K562 (cell line): ENCODE measurements around the gene CTPS2. TPM values are rescaled to one million over a fixed set of nuclear protein-coding genes. Genes with fewer than 3 reads are reported as not detected.

Source experiments
- ATAC-seq: fragments of 200-7000 bp; cut with Tn5 transposase; 3 replicates; pipeline ENCODE4 v1.9.1; 2020; ENCODE audit warnings: moderate library complexity
- BruUV-seq: library from RNA; stranded (reverse); fragments of 400-500 nt; replicated peaks from 2 replicates; lab custom pipeline; 2021; lab: Mats Ljungman, UMichigan
- CTCF ChIA-PET: fragments of 300-600 bp; formaldehyde crosslinking; extraction: SDS; loops from one replicate; lab custom pipeline; 2021; ENCODE audit warnings: low intra/inter-chr PET ratio; lab: Yijun Ruan, JAX
- POLR2A ChIA-PET: fragments of 300-600, 350-650 bp; sonication (Branson Sonifier 250); formaldehyde crosslinking; extraction: SDS; loops from one replicate; lab custom pipeline; 2021; ENCODE audit warnings: antibody characterized with exemption, inconsistent platforms; lab: Yijun Ruan, JAX
- DNase-seq, 4 experiments: peaks; one replicate each; pipeline versions ENCODE4 v3.0.0 to v3.0.0-alpha.2; 2011 to 2018; ENCODE audit warnings: low spot score in 3 of 4, mixed read lengths in 3 of 4; ENCODE audit errors: extremely low read depth in 1 of 4
- FAIRE-seq: peaks from 2 replicates; lab custom pipeline; 2011; peaks lifted over from hg19 to GRCh38; lab: Jason Lieb, UNC
- H2AFZ ChIP-seq: 2 replicates; pipeline ENCODE4 v1.6.0; 2011; ENCODE audit warnings: low read depth, low read length, control low read depth, inconsistent platforms
- H3K27ac ChIP-seq: fragments of 200-600 bp; 3 replicates; pipeline ENCODE4 v1.8.0; 2011; ENCODE audit warnings: low read depth, mild to moderate bottlenecking, control low read depth, inconsistent platforms, low read length, moderate library complexity, mixed read lengths; ENCODE audit errors: extremely low read depth
- H3K27me3 ChIP-seq, 2 experiments: fragments of 300-600 bp in 1 of 2; 2 replicates in 1 of 2; 3 replicates in 1 of 2; pipeline versions ENCODE4 v1.6.0 to v1.8.0; 2011; ENCODE audit warnings: inconsistent platforms in 2 of 2, low read length in 2 of 2, mild to moderate bottlenecking in 1 of 2, mixed read lengths in 1 of 2, moderate library complexity in 1 of 2; ENCODE audit not compliant: control insufficient read depth in 2 of 2, insufficient read depth in 2 of 2
- H3K36me3 ChIP-seq: fragments of 300-600 bp; 3 replicates; pipeline ENCODE4 v1.8.0; 2011; ENCODE audit warnings: mild to moderate bottlenecking, low read length, inconsistent platforms; ENCODE audit not compliant: control insufficient read depth, insufficient read depth
- H3K4me1 ChIP-seq, 2 experiments: fragments of 200-600 bp in 1 of 2; replicated peaks in 1 of 2; 2 replicates in 1 of 2; 3 replicates in 1 of 2; pipeline versions ENCODE4 v1.5.1 to v1.8.0; 2011; ENCODE audit warnings: inconsistent platforms in 2 of 2, low read length in 2 of 2, mild to moderate bottlenecking in 1 of 2, mixed read lengths in 1 of 2, moderate library complexity in 1 of 2; ENCODE audit not compliant: control insufficient read depth in 2 of 2, insufficient read depth in 2 of 2
- H3K4me2 ChIP-seq: 2 replicates; pipeline ENCODE4 v1.6.1; 2011; ENCODE audit warnings: low read length, control low read depth, inconsistent platforms, mixed read lengths; ENCODE audit not compliant: insufficient read depth
- H3K4me3 ChIP-seq: fragments of 200-600 bp; sonication (generic), shearing (Covaris generic); 2 replicates; pipeline ENCODE4 v1.5.1; 2016; ENCODE audit warnings: control low read depth, inconsistent platforms
- H3K79me2 ChIP-seq: fragments of 200-600 bp; 3 replicates; pipeline ENCODE4 v1.8.0; 2011; ENCODE audit warnings: low read length, inconsistent platforms; ENCODE audit not compliant: control insufficient read depth, insufficient read depth
- H3K9ac ChIP-seq, 2 experiments: 2 replicates each; pipeline versions ENCODE4 v1.6.0 to v1.6.1; 2011; ENCODE audit warnings: low read depth in 2 of 2, low read length in 2 of 2, control low read depth in 1 of 2, inconsistent platforms in 1 of 2, mild to moderate bottlenecking in 1 of 2, mixed read lengths in 1 of 2; ENCODE audit not compliant: insufficient read depth in 1 of 2
- H3K9me1 ChIP-seq: one replicate; pipeline ENCODE4 v1.6.0; 2011; ENCODE audit warnings: inconsistent platforms, mild to moderate bottlenecking, low read length, moderate library complexity; ENCODE audit not compliant: control insufficient read depth, insufficient read depth
- H3K9me3 ChIP-seq: replicated peaks from 2 replicates; pipeline ENCODE4 v1.5.1; 2011; ENCODE audit warnings: low read depth, low read length, inconsistent platforms; ENCODE audit not compliant: control insufficient read depth, insufficient read depth
- H4K20me1 ChIP-seq: replicated peaks from 2 replicates; pipeline ENCODE4 v1.6.1; 2011; ENCODE audit warnings: low read length, inconsistent platforms, mixed read lengths; ENCODE audit not compliant: control insufficient read depth, insufficient read depth
- AFF4 ChIP-seq: sonication (generic); formaldehyde crosslinking; IDR thresholded peaks from 2 replicates; pipeline ENCODE4 v1.8.0; 2023; ENCODE audit warnings: mild to moderate bottlenecking, missing genetic modification reagents
- GATA2 ChIP-seq: sonication (generic); formaldehyde crosslinking; IDR thresholded peaks from 2 replicates; pipeline ENCODE4 v1.4.0; 2020; ENCODE audit warnings: mild to moderate bottlenecking, missing genetic modification reagents
- NR2F6 ChIP-seq: fragments of 450-650 bp; formaldehyde crosslinking; IDR thresholded peaks from 2 replicates; pipeline ENCODE4 v1.4.0; 2020; ENCODE audit warnings: mild to moderate bottlenecking
- PBX2 ChIP-seq, 2 experiments: IDR thresholded peaks in 1 of 2; conservative IDR thresholded peaks in 1 of 2; 2 replicates each; pipeline ENCODE4 v1.6.1; 2016; ENCODE audit warnings: low read depth in 2 of 2, mild to moderate bottlenecking in 1 of 2, missing compliant biosample characterization in 1 of 2, missing genetic modification characterization in 1 of 2, moderate library complexity in 1 of 2
- SMARCB1 ChIP-seq: IDR thresholded peaks from 2 replicates; pipeline ENCODE4 v1.6.1; 2011; ENCODE audit warnings: improper control_type of control experiment, low read depth; ENCODE audit not compliant: insufficient read length
- TGIF2 ChIP-seq: sonication (generic); formaldehyde crosslinking; IDR thresholded peaks from 2 replicates; pipeline ENCODE4 v1.8.1; 2022; ENCODE audit warnings: mild to moderate bottlenecking, missing genetic modification reagents, moderate library complexity
- TOE1 ChIP-seq, 2 experiments: fragments of 450-650 bp in 1 of 2; sonication (generic) in 1 of 2; formaldehyde crosslinking in 1 of 2; IDR thresholded peaks; 2 replicates each; pipeline versions ENCODE4 v1.7.1 to v1.8.0; 2016 to 2022; ENCODE audit warnings: borderline replicate concordance in 2 of 2, mild to moderate bottlenecking in 2 of 2, antibody characterized with exemption in 1 of 2, inconsistent platforms in 1 of 2, low read depth in 1 of 2, missing genetic modification reagents in 1 of 2, moderate library complexity in 1 of 2
- ZKSCAN3 ChIP-seq: fragments of 250-450 bp; sonication (Bioruptor Pico); IDR thresholded peaks from 2 replicates; pipeline ENCODE4 v1.4.0; 2020
- ZNF347 ChIP-seq: fragments of 450-650 bp; formaldehyde crosslinking; IDR thresholded peaks from 2 replicates; pipeline ENCODE4 v1.4.0; 2020; ENCODE audit warnings: low read depth, mild to moderate bottlenecking, moderate library complexity
- ZNF586 ChIP-seq: fragments of 450-650 bp; formaldehyde crosslinking; conservative IDR thresholded peaks from 2 replicates; pipeline ENCODE4 v1.4.0; 2020; ENCODE audit warnings: mild to moderate bottlenecking, moderate library complexity
- WGBS: fragments of 100-300 bp; shearing (Covaris generic); methylation state at CpG from one replicate; pipeline ENCODE4 v1.1.6; 2016; ENCODE audit warnings: low coverage, mixed read lengths; ENCODE audit not compliant: insufficient coverage; ENCODE audit errors: missing lambda C conversion rate; 5-methylcytosine and 5-hydroxymethylcytosine counted together
- in situ Hi-C: fragments of 300-500 bp; cut with MboI; formaldehyde crosslinking; loops from 4 replicates; pipeline ENCODE4 v1.15.0; 2018; ENCODE audit warnings: inconsistent platforms, mixed read lengths
- intact Hi-C: fragments of 100-400 bp; cut with micrococcal nuclease; formaldehyde crosslinking; loops from 2 replicates; pipeline ENCODE4 v1.14.2; 2022
- polyA plus RNA-seq, 8 experiments: library from polyadenylated mRNA; depleted of rRNA in 4 of 8; stranded (reverse) in 5 of 8; unstranded in 3 of 8; fragments of >200 nt; fragmentation: Nextera tagmentation in 2 of 8; fragmentation: Illumina TruSeq in 1 of 8; extraction: Ambion mirVana in 2 of 8; extraction: Trizol in 1 of 8; gene quantifications; 2 replicates each; pipeline versions ENCODE4 v1.2.1 to v1.2.3, GENCODE V29; 2011 to 2014; ENCODE audit warnings: inconsistent platforms in 1 of 8, missing spikeins in 1 of 8
- total RNA-seq, 7 experiments: library from RNA; depleted of rRNA in 6 of 7; stranded (reverse); fragments of >200 nt in 6 of 7; fragmentation: Illumina TruSeq in 2 of 7; extraction: Trizol in 2 of 7; gene quantifications; 2 replicates each; pipeline versions ENCODE4 v1.2.1 to v1.2.3, GENCODE V29; 2011 to 2021; ENCODE audit warnings: low replicate concordance in 1 of 7
- TF ChIP-seq, protein P1 (sequence below), 2 experiments: fragments of 200-800 bp in 1 of 2; sonication (Bioruptor generic) in 1 of 2; sonication (generic) in 1 of 2; formaldehyde crosslinking in 1 of 2; IDR thresholded peaks in 1 of 2; conservative IDR thresholded peaks in 1 of 2; 2 replicates each; pipeline versions ENCODE4 v1.5.0 to v1.6.1; 2016 to 2020; ENCODE audit warnings: missing compliant biosample characterization in 1 of 2, missing genetic modification characterization in 1 of 2, missing genetic modification reagents in 1 of 2

Gene CTPS2
- total and polyA plus RNA-seq, 9 of the 15 experiments (the other 6 are each of a cell fraction or from before 2014, with no cell fraction given) = 5.4 to 19.5 (median 14.1) TPM

GRCh38 chrX:16756724-16757123 lies 44.3 kb upstream of the CTPS2 start:
- intact Hi-C loops = no loop called here
- DNase-seq (no peak), FAIRE-seq (no peak), ATAC-seq (no peak)
- Histone ChIP-seq H3K79me2 (no peaks in the 10 kb centered on the region), H3K9me3 (no peaks in the 10 kb centered on the region), H3K9ac (no peak overlapping the region), H3K4me3 (no peak overlapping the region), H3K9me1 (no peaks in the 10 kb centered on the region), H3K36me3 (peaks cover 64% of the 10 kb centered on the region), H2AFZ (no peak overlapping the region), H4K20me1 (no peaks in the 10 kb centered on the region), H3K27me3 (no peaks in the 10 kb centered on the region), H3K27ac (no peak overlapping the region), H3K4me2 (no peak overlapping the region), H3K4me1 (no peaks in the 10 kb centered on the region)
- ChIA-PET POLR2A (interaction anchor here (4.6 kb wide), 1 partner anchor 15 kb away, joined by 19 read pairs; no protein-coding TSS in a partner anchor), CTCF (no interaction called here)
- 89% methylated on average over 4 of the region's 4 CpGs for WGBS
- BruUV-seq = no TSS peak
- in situ Hi-C loops = no loop called here
- TF ChIP-seq ZNF347 (no peak), TGIF2 (no peak), ZKSCAN3 (no peak), PBX2 (CRISPR knock-in tag; IDR thresholded peaks at IDR 0.05; ENCODE audit: low read depth) (no peak), PBX2 (tag; conservative IDR thresholded peaks at IDR 0.05; ENCODE audit: low read depth) (no peak), GATA2 (CRISPR knock-in tag) (no peak), TOE1 (IDR thresholded peaks at IDR 0.05; ENCODE audit: borderline replicate concordance) (no peak), TOE1 (CRISPR knock-in tag; IDR thresholded peaks at IDR 0.05; ENCODE audit: borderline replicate concordance, low read depth) (no peak), ZNF586 (no peak), NR2F6 (CRISPR knock-in tag) (no peak), SMARCB1 (no peak), AFF4 (CRISPR knock-in tag) (no peak)
- TF ChIP-seq, protein P1, sequence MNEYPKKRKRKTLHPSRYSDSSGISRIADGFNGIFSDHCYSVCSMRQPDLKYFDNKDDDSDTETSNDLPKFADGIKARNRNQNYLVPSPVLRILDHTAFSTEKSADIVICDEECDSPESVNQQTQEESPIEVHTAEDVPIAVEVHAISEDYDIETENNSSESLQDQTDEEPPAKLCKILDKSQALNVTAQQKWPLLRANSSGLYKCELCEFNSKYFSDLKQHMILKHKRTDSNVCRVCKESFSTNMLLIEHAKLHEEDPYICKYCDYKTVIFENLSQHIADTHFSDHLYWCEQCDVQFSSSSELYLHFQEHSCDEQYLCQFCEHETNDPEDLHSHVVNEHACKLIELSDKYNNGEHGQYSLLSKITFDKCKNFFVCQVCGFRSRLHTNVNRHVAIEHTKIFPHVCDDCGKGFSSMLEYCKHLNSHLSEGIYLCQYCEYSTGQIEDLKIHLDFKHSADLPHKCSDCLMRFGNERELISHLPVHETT (CRISPR knock-in tag; conservative IDR thresholded peaks at IDR 0.05 in 1 of 2, IDR thresholded peaks at IDR 0.05 in 1 of 2) = no peak
